Naive thymus-derived CD4-positive, alpha-beta T cell (primary cell): Measurements from ENCODE around the gene PABPC1L. TPM values are rescaled to one million over a fixed set of nuclear protein-coding genes. Genes with fewer than 3 reads are reported as not detected.

ENCODE experiments used
- ATAC-seq: fragments of 150-1000 bp; cut with Tn5 transposase; 2 replicates; pipeline ENCODE4 v1.10.0; 2021; ENCODE audit warnings: mild to moderate bottlenecking, moderate library complexity
- CTCF ChIA-PET: fragments of 350-600 bp; sonication (Branson Sonifier 250); formaldehyde crosslinking; loops from one replicate; lab custom pipeline; 2021; ENCODE audit warnings: antibody characterized with exemption; lab: Charles Lee
- POLR2A ChIA-PET: fragments of 350-600 bp; sonication (Branson Sonifier 250); formaldehyde crosslinking; loops from one replicate; lab custom pipeline; 2021; ENCODE audit warnings: antibody characterized with exemption, inconsistent platforms; lab: Charles Lee
- DNase-seq, 9 donors: peaks; one replicate each; pipeline versions ENCODE4 v3.0.0 to v3.0.0-alpha.2; 2020 to 2022; ENCODE audit warnings: mixed read lengths in 1 of 9
- H3K27ac ChIP-seq: one replicate; pipeline ENCODE4 v1.7.0; 2013; ENCODE audit warnings: mild to moderate bottlenecking, low read depth, low read length, moderate library complexity
- H3K27me3 ChIP-seq, 2 donors: one replicate each; pipeline ENCODE4 v1.7.0; 2013; ENCODE audit warnings: low read length in 2 of 2, mild to moderate bottlenecking in 2 of 2, moderate library complexity in 2 of 2; ENCODE audit not compliant: control insufficient read depth in 2 of 2, insufficient read depth in 2 of 2
- H3K36me3 ChIP-seq, 3 experiments: 1 replicate in 2 of 3; 2 replicates in 1 of 3; pipeline ENCODE4 v1.7.0; 2013; ENCODE audit warnings: low read length in 3 of 3, mild to moderate bottlenecking in 3 of 3, moderate library complexity in 1 of 3; ENCODE audit not compliant: insufficient read depth in 3 of 3, control insufficient read depth in 2 of 3
- H3K4me1 ChIP-seq, 2 donors: one replicate each; pipeline ENCODE4 v1.7.0; 2013; ENCODE audit warnings: low read length in 2 of 2, mild to moderate bottlenecking in 2 of 2, moderate library complexity in 1 of 2; ENCODE audit not compliant: control insufficient read depth in 2 of 2, insufficient read depth in 2 of 2
- H3K4me3 ChIP-seq: 2 replicates; pipeline ENCODE4 v1.7.0; 2013; ENCODE audit warnings: mild to moderate bottlenecking, low read length
- H3K9me3 ChIP-seq, 3 experiments: 1 replicate in 2 of 3; 2 replicates in 1 of 3; pipeline ENCODE4 v1.7.0; 2013; ENCODE audit warnings: low read length in 3 of 3; ENCODE audit not compliant: control insufficient read depth in 2 of 3
- H3K27ac Mint-ChIP-seq, 9 donors: one replicate each; pipeline ENCODE4 v1.8.0; 2020 to 2022; ENCODE audit warnings: mixed read lengths in 9 of 9, mild to moderate bottlenecking in 8 of 9, moderate library complexity in 5 of 9, inconsistent platforms in 2 of 9
- H3K27me3 Mint-ChIP-seq, 5 donors: one replicate each; pipeline ENCODE4 v1.8.0; 2021 to 2022; ENCODE audit warnings: mixed read lengths in 5 of 5, mild to moderate bottlenecking in 1 of 5
- H3K36me3 Mint-ChIP-seq, 5 donors: one replicate each; pipeline ENCODE4 v1.8.0; 2020 to 2022; ENCODE audit warnings: mixed read lengths in 5 of 5, mild to moderate bottlenecking in 3 of 5, inconsistent platforms in 1 of 5
- H3K4me1 Mint-ChIP-seq, 7 donors: one replicate each; pipeline ENCODE4 v1.8.0; 2020 to 2022; ENCODE audit warnings: mixed read lengths in 7 of 7, mild to moderate bottlenecking in 3 of 7, inconsistent platforms in 1 of 7
- H3K4me3 Mint-ChIP-seq, 10 donors: one replicate each; pipeline ENCODE4 v1.8.0; 2020 to 2022; ENCODE audit warnings: mild to moderate bottlenecking in 10 of 10, mixed read lengths in 10 of 10, moderate library complexity in 6 of 10, inconsistent platforms in 2 of 10
- H3K9me3 Mint-ChIP-seq, 11 donors: one replicate each; pipeline ENCODE4 v1.8.0; 2020 to 2022; ENCODE audit warnings: mixed read lengths in 11 of 11, mild to moderate bottlenecking in 4 of 11, inconsistent platforms in 1 of 11, moderate library complexity in 1 of 11
- intact Hi-C, 2 donors: fragments of 100-400 bp; cut with micrococcal nuclease; formaldehyde crosslinking; loops; one replicate each; pipeline ENCODE4 v1.15.1; 2023
- polyA plus RNA-seq, 2 donors: library from polyadenylated mRNA; unstranded; fragments of 300-500 nt; fragmentation: Illumina TruSeq; gene quantifications; one replicate each; pipeline ENCODE4 v1.2.3, GENCODE V29; 2021
- total RNA-seq, 6 experiments: library from RNA in 5 of 6; stranded (reverse) in 5 of 6; gene quantifications; 1 replicate in 5 of 6; 2 replicates in 1 of 6; pipeline ENCODE4 v1.2.3 and lab custom pipeline; 2021 to 2026

Gene PABPC1L
- total and polyA plus RNA-seq, 7 experiments from 2014 or later, result 1.3 to 71.7 (median 54.3) TPM

GRCh38 chr20:44928595-44928994 is 18.7 kb downstream of the PABPC1L start:
- POLR2A ChIA-PET, result no interaction called here

GRCh38 chr20:44930517-44931168 is 20.8 kb downstream of the PABPC1L start:
- Histone ChIP-seq H3K9me3 (no peaks in the 10 kb centered on the region), H3K4me3 (no peak overlapping the region), H3K27ac (no peak overlapping the region), H3K27me3 (no peaks in the 10 kb centered on the region), H3K36me3 (peaks cover 0 to 28% (median 0%) of the 10 kb centered on the region in 3 experiments), H3K4me1 (no peaks in the 10 kb centered on the region)
- no peak for ATAC-seq
- ChIA-PET CTCF (no interaction called here), POLR2A (interaction anchor here (1.3 kb wide), 1 partner anchor 35 kb away, joined by 3 read pairs; the partner anchor contains the start of gene STK4)
- H3K27me3 Mint-ChIP-seq, result no peaks in the 10 kb centered on the region
- intact Hi-C loops, result no loop called here
- no peak overlapping the region for H3K4me3 Mint-ChIP-seq
- no peaks in the 10 kb centered on the region for H3K9me3 Mint-ChIP-seq
- H3K36me3 Mint-ChIP-seq, result peaks cover 3 to 29% (median 9%) of the 10 kb centered on the region in 5 donors
- DNase-seq, result no peak
- H3K27ac Mint-ChIP-seq, result no peak overlapping the region
- H3K4me1 Mint-ChIP-seq, result no peaks in the 10 kb centered on the region

More at GRCh38 chr20:44928595-44928994, 18.7 kb downstream of the PABPC1L start:
- Mint-ChIP-seq H3K9me3 (no peaks in the 10 kb centered on the region), H3K4me1 (no peaks in the 10 kb centered on the region), H3K4me3 (no peak overlapping the region), H3K27me3 (no peaks in the 10 kb centered on the region), H3K36me3 (peaks cover 3 to 33% (median 15%) of the 10 kb centered on the region in 5 donors), H3K27ac (peak overlapping the region in 2 of 9 donors; percentile 16 to 66)
- no peaks in the 10 kb centered on the region for H3K9me3 ChIP-seq
- intact Hi-C loops, result no loop called here
- peaks cover 0 to 43% (median 0%) of the 10 kb centered on the region in 3 experiments for H3K36me3 ChIP-seq
- ATAC-seq (no peak), DNase-seq (no peak)
- CTCF ChIA-PET, result no interaction called here
- H3K27me3 ChIP-seq, result no peaks in the 10 kb centered on the region
- H3K4me3 ChIP-seq, result no peak overlapping the region
- no peak overlapping the region for H3K27ac ChIP-seq
- no peaks in the 10 kb centered on the region for H3K4me1 ChIP-seq

GRCh38 chr20:44931911-44932310 is 22.1 kb downstream of the PABPC1L start:
- CTCF ChIA-PET, result no interaction called here
- no peak for DNase-seq
- no peaks in the 10 kb centered on the region for H3K27me3 ChIP-seq
- Mint-ChIP-seq H3K9me3 (no peaks in the 10 kb centered on the region), H3K36me3 (peaks cover 3 to 41% (median 9%) of the 10 kb centered on the region in 5 donors), H3K27ac (no peak overlapping the region), H3K4me3 (no peak overlapping the region), H3K4me1 (no peaks in the 10 kb centered on the region), H3K27me3 (no peaks in the 10 kb centered on the region)
- no peak overlapping the region for H3K4me3 ChIP-seq
- ATAC-seq, result no peak
- POLR2A ChIA-PET, result no interaction called here
- no peaks in the 10 kb centered on the region for H3K9me3 ChIP-seq
- intact Hi-C loops, result no loop called here
- no peaks in the 10 kb centered on the region for H3K4me1 ChIP-seq
- H3K36me3 ChIP-seq, result peaks cover 0 to 38% (median 0%) of the 10 kb centered on the region in 3 experiments
- no peak overlapping the region for H3K27ac ChIP-seq

GRCh38 chr20:44932916-44933315 is 23.1 kb downstream of the PABPC1L start:
- peaks cover 3 to 43% (median 9%) of the 10 kb centered on the region in 5 donors for H3K36me3 Mint-ChIP-seq
- CTCF ChIA-PET, result interaction anchor here (0.6 kb wide), 1 partner anchor 14 kb away, joined by 3 read pairs; no protein-coding TSS in a partner anchor
- no peaks in the 10 kb centered on the region for H3K9me3 Mint-ChIP-seq

GRCh38 chr20:44936510-44936909 is 26.6 kb downstream of the PABPC1L start:
- Mint-ChIP-seq H3K4me3 (no peak overlapping the region), H3K4me1 (peaks cover 0 to 4% (median 0%) of the 10 kb centered on the region in 7 donors), H3K27ac (peak overlapping the region in 1 of 9 donors; percentile 28), H3K27me3 (no peaks in the 10 kb centered on the region), H3K36me3 (peaks cover 5 to 42% (median 8%) of the 10 kb centered on the region in 5 donors), H3K9me3 (no peaks in the 10 kb centered on the region)
- CTCF ChIA-PET, result no interaction called here
- no peak overlapping the region for H3K27ac ChIP-seq
- H3K36me3 ChIP-seq, result peaks cover 0 to 67% (median 0%) of the 10 kb centered on the region in 3 experiments
- H3K4me1 ChIP-seq, result no peaks in the 10 kb centered on the region
- DNase-seq (no peak), ATAC-seq (no peak)
- POLR2A ChIA-PET, result interaction anchor here (0.6 kb wide), 1 partner anchor 287 kb away, joined by 6 read pairs; no protein-coding TSS in a partner anchor
- H3K27me3 ChIP-seq, result no peaks in the 10 kb centered on the region
- no peak overlapping the region for H3K4me3 ChIP-seq
- intact Hi-C loops, result no loop called here
- H3K9me3 ChIP-seq, result no peaks in the 10 kb centered on the region

More at GRCh38 chr20:44932916-44933315, 23.1 kb downstream of the PABPC1L start:
- no peak overlapping the region for H3K4me3 ChIP-seq
- Mint-ChIP-seq H3K4me1 (no peaks in the 10 kb centered on the region), H3K4me3 (no peak overlapping the region), H3K27ac (no peak overlapping the region), H3K27me3 (no peaks in the 10 kb centered on the region)
- H3K4me1 ChIP-seq, result no peaks in the 10 kb centered on the region
- no peaks in the 10 kb centered on the region for H3K9me3 ChIP-seq
- intact Hi-C loops, result no loop called here
- no peak for ATAC-seq
- H3K27ac ChIP-seq, result no peak overlapping the region
- H3K27me3 ChIP-seq, result no peaks in the 10 kb centered on the region
- H3K36me3 ChIP-seq, result peaks cover 0 to 45% (median 0%) of the 10 kb centered on the region in 3 experiments
- DNase-seq, result no peak
- POLR2A ChIA-PET, result no interaction called here

GRCh38 chr20:44938637-44939036 is 28.8 kb downstream of the PABPC1L start:
- ATAC-seq, result no peak
- peaks cover 6 to 44% (median 14%) of the 10 kb centered on the region in 5 donors for H3K36me3 Mint-ChIP-seq
- peaks cover 0 to 11% (median 0%) of the 10 kb centered on the region in 7 donors for H3K4me1 Mint-ChIP-seq
- peak overlapping the region in 3 of 9 donors; percentile 54 to 56 (median 54) for H3K27ac Mint-ChIP-seq
- no peak overlapping the region for H3K4me3 Mint-ChIP-seq
- H3K36me3 ChIP-seq, result peaks cover 0 to 72% (median 0%) of the 10 kb centered on the region in 3 experiments
- CTCF ChIA-PET, result interaction anchor here (0.5 kb wide), 1 partner anchor 380 kb away, joined by 4 read pairs; no protein-coding TSS in a partner anchor
- DNase-seq, result no peak
- H3K27me3 ChIP-seq, result no peaks in the 10 kb centered on the region
- H3K9me3 Mint-ChIP-seq, result no peaks in the 10 kb centered on the region
- no peaks in the 10 kb centered on the region for H3K4me1 ChIP-seq
- POLR2A ChIA-PET, result no interaction called here
- H3K27me3 Mint-ChIP-seq, result no peaks in the 10 kb centered on the region
- no peak overlapping the region for H3K4me3 ChIP-seq
- no peak overlapping the region for H3K27ac ChIP-seq
- intact Hi-C loops, result no loop called here
- H3K9me3 ChIP-seq, result no peaks in the 10 kb centered on the region
